Endothelial cell (in vitro differentiated cells): Measurements from ENCODE around the gene PDGFRB. TPM values are rescaled to one million over a fixed set of nuclear protein-coding genes. Genes with fewer than 3 reads are reported as not detected.

Experiments used
- DNase-seq: peaks from one replicate; pipeline ENCODE4 v3.0.0; 2021; ENCODE audit warnings: low spot score
- H3K27ac Mint-ChIP-seq: one replicate; pipeline ENCODE4 v1.8.0; 2021; ENCODE audit warnings: mixed read lengths, inconsistent platforms; ENCODE audit not compliant: unreplicated experiment
- H3K27me3 Mint-ChIP-seq: one replicate; pipeline ENCODE4 v1.8.0; 2021; ENCODE audit warnings: mild to moderate bottlenecking, moderate library complexity, mixed read lengths, inconsistent platforms; ENCODE audit not compliant: unreplicated experiment
- H3K36me3 Mint-ChIP-seq: one replicate; pipeline ENCODE4 v1.8.0; 2021; ENCODE audit warnings: mild to moderate bottlenecking, low read depth, mixed read lengths, inconsistent platforms; ENCODE audit not compliant: unreplicated experiment
- H3K4me1 Mint-ChIP-seq: one replicate; pipeline ENCODE4 v1.8.0; 2021; ENCODE audit warnings: mild to moderate bottlenecking, mixed read lengths, inconsistent platforms; ENCODE audit not compliant: unreplicated experiment
- H3K4me3 Mint-ChIP-seq: one replicate; pipeline ENCODE4 v1.8.0; 2021; ENCODE audit warnings: mild to moderate bottlenecking, mixed read lengths, inconsistent platforms; ENCODE audit not compliant: unreplicated experiment
- H3K9me3 Mint-ChIP-seq: one replicate; pipeline ENCODE4 v1.8.0; 2021; ENCODE audit warnings: mixed read lengths, inconsistent platforms; ENCODE audit not compliant: unreplicated experiment
- total RNA-seq: library from RNA; stranded (reverse); fragmentation: NEBNext Ultra II Directional; extraction: Animal tissue kit (Norgen Biotek cat#: 25700); gene quantifications from one replicate; pipeline ENCODE4 v1.2.1, GENCODE V29; 2021; ENCODE audit not compliant: unreplicated experiment
- TF ChIP-seq, protein P1 (sequence below): fragments of 200-600 bp; sonication (generic); IDR thresholded peaks from one replicate; pipeline ENCODE4 v1.5.0; 2021; ENCODE audit warnings: antibody characterized with exemption; ENCODE audit not compliant: unreplicated experiment

Gene PDGFRB
- total RNA-seq, 1 donor from 2014 or later, result 23.7 TPM

DNA sequence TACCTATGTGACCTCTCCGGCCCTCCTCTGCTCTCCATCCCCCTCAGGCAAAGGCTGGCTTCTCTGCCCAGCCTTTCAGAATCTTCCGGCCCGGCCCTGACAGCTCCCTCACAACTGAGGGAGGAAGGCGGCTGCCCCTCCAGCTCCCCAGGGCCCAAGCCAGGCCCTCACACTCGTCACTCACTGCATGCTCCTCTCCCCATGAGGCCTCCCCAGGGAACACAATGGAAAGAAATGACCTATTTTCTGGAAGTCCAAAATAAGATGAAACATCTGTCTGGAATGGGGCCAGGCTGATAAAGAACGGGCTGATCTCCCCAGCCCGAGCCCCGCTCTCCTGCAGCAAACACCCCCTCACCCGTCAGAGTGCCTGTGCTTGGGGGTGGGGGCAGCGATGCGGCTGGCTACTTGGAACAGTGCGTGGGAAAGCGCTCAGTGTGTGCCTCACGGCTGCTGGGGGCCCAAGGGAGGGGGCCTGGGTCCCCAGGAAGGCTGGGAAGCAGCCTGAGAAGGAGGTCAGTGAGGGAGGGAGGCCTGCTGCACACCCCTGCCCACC lies 11.3 kb downstream of the PDGFRB start:
- Mint-ChIP-seq H3K4me3 (no peak overlapping the region), H3K36me3 (peaks cover 14% of the 10 kb centered on the region), H3K27ac (no peak overlapping the region), H3K4me1 (peaks cover 40% of the 10 kb centered on the region), H3K27me3 (peaks cover 22% of the 10 kb centered on the region), H3K9me3 (no peaks in the 10 kb centered on the region)
- TF ChIP-seq, protein P1, sequence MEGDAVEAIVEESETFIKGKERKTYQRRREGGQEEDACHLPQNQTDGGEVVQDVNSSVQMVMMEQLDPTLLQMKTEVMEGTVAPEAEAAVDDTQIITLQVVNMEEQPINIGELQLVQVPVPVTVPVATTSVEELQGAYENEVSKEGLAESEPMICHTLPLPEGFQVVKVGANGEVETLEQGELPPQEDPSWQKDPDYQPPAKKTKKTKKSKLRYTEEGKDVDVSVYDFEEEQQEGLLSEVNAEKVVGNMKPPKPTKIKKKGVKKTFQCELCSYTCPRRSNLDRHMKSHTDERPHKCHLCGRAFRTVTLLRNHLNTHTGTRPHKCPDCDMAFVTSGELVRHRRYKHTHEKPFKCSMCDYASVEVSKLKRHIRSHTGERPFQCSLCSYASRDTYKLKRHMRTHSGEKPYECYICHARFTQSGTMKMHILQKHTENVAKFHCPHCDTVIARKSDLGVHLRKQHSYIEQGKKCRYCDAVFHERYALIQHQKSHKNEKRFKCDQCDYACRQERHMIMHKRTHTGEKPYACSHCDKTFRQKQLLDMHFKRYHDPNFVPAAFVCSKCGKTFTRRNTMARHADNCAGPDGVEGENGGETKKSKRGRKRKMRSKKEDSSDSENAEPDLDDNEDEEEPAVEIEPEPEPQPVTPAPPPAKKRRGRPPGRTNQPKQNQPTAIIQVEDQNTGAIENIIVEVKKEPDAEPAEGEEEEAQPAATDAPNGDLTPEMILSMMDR, result no peak
- no peak for DNase-seq

DNA sequence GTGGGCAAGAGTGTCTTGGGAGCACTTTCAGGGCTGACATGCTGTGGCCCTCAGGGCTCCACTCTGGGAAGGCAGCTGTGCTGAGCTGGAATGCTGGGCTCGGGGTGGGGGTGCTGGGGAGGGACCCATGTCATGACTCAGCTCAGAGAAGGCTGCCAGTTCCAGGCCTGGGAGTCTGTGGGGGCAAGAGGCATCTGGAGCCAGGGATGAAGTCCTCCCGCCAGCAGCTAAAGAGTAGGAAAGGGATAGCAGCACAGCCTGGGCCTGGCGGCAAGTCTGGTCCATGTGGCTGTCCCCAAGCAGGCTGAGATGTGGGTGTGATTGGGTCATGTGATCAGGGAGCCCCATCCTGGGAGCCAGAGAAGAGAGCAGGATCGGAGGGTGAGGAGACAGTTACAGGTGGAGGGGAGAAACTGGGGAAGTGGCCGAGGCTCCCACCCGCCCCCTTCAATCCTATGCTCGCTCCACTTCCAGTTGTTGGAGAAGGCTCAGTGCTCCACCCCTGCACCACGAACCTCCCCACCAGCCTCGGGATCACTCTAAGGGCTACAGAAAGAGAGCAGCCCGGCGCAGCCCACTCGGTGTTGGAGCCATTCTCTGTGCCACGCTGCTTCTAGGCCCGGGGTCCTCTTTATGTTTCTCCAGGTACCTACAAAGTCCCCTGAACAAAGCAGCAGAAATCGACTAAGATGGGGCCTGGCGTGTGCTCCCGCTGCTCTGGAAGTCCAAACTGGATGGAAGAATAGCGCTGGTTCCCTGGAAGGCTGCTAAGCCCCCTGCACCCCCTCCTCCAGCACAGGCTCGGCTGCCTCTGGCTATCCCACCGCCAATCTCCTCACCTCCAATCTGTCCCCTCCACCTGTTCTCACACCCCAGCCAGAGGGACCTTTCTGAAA lies 12.0 kb downstream of the PDGFRB start:
- no peak overlapping the region for H3K4me3 Mint-ChIP-seq
- H3K9me3 Mint-ChIP-seq, result no peaks in the 10 kb centered on the region
- TF ChIP-seq, protein P1, result no peak
- peaks cover 14% of the 10 kb centered on the region for H3K36me3 Mint-ChIP-seq
- peaks cover 46% of the 10 kb centered on the region for H3K4me1 Mint-ChIP-seq
- H3K27ac Mint-ChIP-seq, result no peak overlapping the region
- no peak for DNase-seq
- H3K27me3 Mint-ChIP-seq, result peaks cover 25% of the 10 kb centered on the region

DNA sequence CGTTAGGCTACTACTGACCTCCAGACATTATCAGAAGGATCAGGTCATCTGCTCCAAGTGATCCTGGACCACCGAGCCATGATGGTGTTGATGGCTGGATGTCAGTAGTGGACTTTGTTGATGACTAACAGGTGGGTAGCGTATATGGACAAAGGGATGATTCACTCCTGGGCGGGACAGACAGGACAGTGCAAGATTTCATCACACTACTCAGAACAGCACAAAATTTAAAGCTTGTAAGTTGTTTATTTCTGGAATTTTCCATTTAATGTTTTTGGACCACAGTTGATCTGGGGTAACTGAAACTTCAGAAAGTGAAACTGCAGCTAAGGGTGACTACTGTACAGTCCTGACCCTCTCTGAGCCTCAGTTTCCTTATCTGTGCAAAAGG lies 12.7 kb downstream of the PDGFRB start:
- Mint-ChIP-seq H3K27ac (no peak overlapping the region), H3K4me1 (peaks cover 52% of the 10 kb centered on the region)

DNA sequence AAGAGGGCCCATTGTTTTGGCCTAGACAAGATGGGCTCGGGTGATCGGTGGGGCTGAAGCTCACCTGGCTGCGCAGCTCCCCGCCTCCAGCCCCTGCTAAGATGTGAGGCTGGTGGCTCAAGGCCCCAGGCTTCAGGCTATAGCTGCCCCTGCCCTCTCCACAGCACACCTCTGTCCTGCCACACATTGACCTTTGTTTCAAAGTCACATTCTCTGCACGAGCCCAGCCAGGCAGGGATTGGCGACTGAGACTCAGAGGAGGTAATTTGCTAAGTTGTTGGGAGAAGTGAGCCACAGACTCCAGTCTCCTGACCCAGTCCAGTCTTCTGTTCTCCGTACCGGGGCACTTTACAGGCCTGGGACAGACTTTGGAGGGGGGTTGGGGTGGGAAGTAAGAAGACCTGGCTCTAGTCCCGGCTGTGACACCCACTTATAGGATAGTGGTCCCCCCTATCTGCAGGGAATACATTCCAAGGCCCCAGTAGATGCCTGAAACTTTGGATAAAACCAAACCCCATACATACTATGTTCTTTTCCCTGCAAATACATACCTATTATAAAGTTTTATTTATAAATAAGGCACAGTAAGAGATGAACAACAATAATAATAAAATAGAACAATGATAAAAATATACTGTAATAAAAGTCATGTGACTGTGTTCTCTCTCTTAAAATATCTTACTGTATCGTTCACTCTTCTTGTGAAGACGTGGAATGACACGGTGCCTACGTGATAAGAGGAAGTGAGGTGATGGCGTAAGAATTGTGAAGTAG lies 13.3 kb downstream of the PDGFRB start:
- Mint-ChIP-seq H3K27ac (no peak overlapping the region), H3K4me3 (no peak overlapping the region), H3K27me3 (peaks cover 23% of the 10 kb centered on the region), H3K4me1 (peaks cover 58% of the 10 kb centered on the region), H3K36me3 (peaks cover 14% of the 10 kb centered on the region), H3K9me3 (no peaks in the 10 kb centered on the region)
- TF ChIP-seq, protein P1, result no peak
- no peak for DNase-seq

More for the DNA sequence above, 12.7 kb downstream of the PDGFRB start:
- Mint-ChIP-seq H3K36me3 (peaks cover 14% of the 10 kb centered on the region), H3K4me3 (no peak overlapping the region), H3K9me3 (no peaks in the 10 kb centered on the region), H3K27me3 (peaks cover 24% of the 10 kb centered on the region)
- TF ChIP-seq, protein P1, result no peak
- no peak for DNase-seq
